Stimulated activated CD8-positive, alpha-beta memory T cell treated with anti-CD3 and anti-CD28 coated beads, Interleukin-2, amount 100 ng/mL, for 1 hour (primary cell): ENCODE data around the gene KRT85.

Source experiments
- DNase-seq, 2 donors: peaks; one replicate each; pipeline ENCODE4 v3.0.0-alpha.2; 2020; ENCODE audit warnings: low read depth in 2 of 2

Gene KRT85

GRCh38 chr12:52367876-52368275 lies 595 bp upstream of the KRT85 start:
- no peak for DNase-seq

- no peak for DNase-seq
Observed at GRCh38 chr12:52364901-52365489, 2.3 kb downstream of the KRT85 start.

- DNase-seq = no peak
Observed at GRCh38 chr12:52364061-52364460, 3.2 kb downstream of the KRT85 start.

GRCh38 chr12:52363111-52363679 lies 4.1 kb downstream of the KRT85 start:
- DNase-seq = no peak

GRCh38 chr12:52362118-52362726 lies 5.1 kb downstream of the KRT85 start:
- DNase-seq = no peak

- DNase-seq = no peak
Observed at GRCh38 chr12:52361553-52361952, 5.7 kb downstream of the KRT85 start.

GRCh38 chr12:52360663-52361271 lies 6.5 kb downstream of the KRT85 start:
- DNase-seq = no peak

GRCh38 chr12:52360106-52360662 lies 7.1 kb downstream of the KRT85 start:
- no peak for DNase-seq

- DNase-seq = no peak
Observed at GRCh38 chr12:52359621-52360061, 7.6 kb downstream of the KRT85 start.

GRCh38 chr12:52358575-52359350 lies 8.5 kb downstream of the KRT85 start:
- DNase-seq = no peak

GRCh38 chr12:52356762-52357580 lies 10.3 kb downstream of the KRT85 start:
- DNase-seq = no peak

GRCh38 chr12:52356031-52356761 lies 11.1 kb downstream of the KRT85 start:
- no peak for DNase-seq

GRCh38 chr12:52355176-52355575 lies 12.1 kb downstream of the KRT85 start:
- DNase-seq = no peak

- DNase-seq = no peak
Observed at GRCh38 chr12:52354200-52354599, 13.1 kb downstream of the KRT85 start.

- DNase-seq = no peak
Observed at GRCh38 chr12:52353766-52354165, 13.5 kb downstream of the KRT85 start.

GRCh38 chr12:52352951-52353350 lies 14.3 kb downstream of the KRT85 start:
- DNase-seq = no peak

- peak; percentile 34 to 36 for DNase-seq
Observed at GRCh38 chr12:52351196-52352059, 15.9 kb downstream of the KRT85 start.

GRCh38 chr12:52350786-52351185 lies 16.5 kb downstream of the KRT85 start:
- DNase-seq = no peak

- no peak for DNase-seq
Observed at GRCh38 chr12:52350021-52350620, 17.2 kb downstream of the KRT85 start.
